Hepatocyte (in vitro differentiated cells): ENCODE measurements around the gene STRIP1. TPM values are rescaled to one million over a fixed set of nuclear protein-coding genes. Genes with fewer than 3 reads are reported as not detected.

Source experiments
- DNase-seq: peaks from one replicate; pipeline ENCODE4 v3.0.0-alpha.2; 2016; ENCODE audit warnings: low spot score
- H2AFZ ChIP-seq: fragments of 200-600 bp; sonication (generic); 2 replicates; pipeline ENCODE4 v1.6.0; 2016; ENCODE audit warnings: antibody characterized with exemption, mild to moderate bottlenecking
- H3K27ac ChIP-seq: fragments of 200-600 bp; sonication (generic); 2 replicates; pipeline ENCODE4 v1.5.1; 2016; ENCODE audit warnings: mild to moderate bottlenecking
- H3K27me3 ChIP-seq: fragments of 200-600 bp; sonication (generic); 2 replicates; pipeline ENCODE4 v1.6.1; 2016
- H3K36me3 ChIP-seq: fragments of 200-600 bp; sonication (generic); replicated peaks from 2 replicates; pipeline ENCODE4 v1.5.1; 2016; ENCODE audit warnings: low read depth; ENCODE audit not compliant: insufficient read depth
- H3K4me1 ChIP-seq: fragments of 200-600 bp; sonication (generic); 2 replicates; pipeline ENCODE4 v1.5.1; 2016; ENCODE audit warnings: mild to moderate bottlenecking, moderate library complexity; ENCODE audit not compliant: insufficient read depth
- H3K4me2 ChIP-seq: fragments of 200-600 bp; sonication (generic); 2 replicates; pipeline ENCODE4 v1.6.0; 2016
- H3K4me3 ChIP-seq: fragments of 200-600 bp; sonication (generic); 2 replicates; pipeline ENCODE4 v1.5.1; 2016; ENCODE audit warnings: mild to moderate bottlenecking
- H3K79me2 ChIP-seq: fragments of 200-600 bp; sonication (generic); 2 replicates; pipeline ENCODE4 v1.6.0; 2017; ENCODE audit warnings: mild to moderate bottlenecking
- H3K9me2 ChIP-seq: fragments of 200-600 bp; sonication (generic); replicated peaks from 2 replicates; pipeline ENCODE4 v1.6.0; 2017; ENCODE audit warnings: mild to moderate bottlenecking; ENCODE audit not compliant: insufficient read depth
- H3K9me3 ChIP-seq: fragments of 200-600 bp; sonication (generic); 2 replicates; pipeline ENCODE4 v1.5.1; 2016; ENCODE audit warnings: low read depth, mild to moderate bottlenecking
- H4K20me1 ChIP-seq: fragments of 200-600 bp; sonication (generic); 2 replicates; pipeline ENCODE4 v1.6.0; 2016; ENCODE audit warnings: mild to moderate bottlenecking; ENCODE audit not compliant: insufficient read depth, poor library complexity, severe bottlenecking
- EZH2 ChIP-seq: fragments of 200-600 bp; sonication (generic); IDR thresholded peaks from 2 replicates; pipeline ENCODE4 v1.6.1; 2016; ENCODE audit warnings: antibody characterized with exemption, mild to moderate bottlenecking, borderline replicate concordance
- EZH2phosphoT487 ChIP-seq: fragments of 200-600 bp; sonication (generic); IDR thresholded peaks from one replicate; pipeline ENCODE4 v1.6.1; 2018; ENCODE audit warnings: antibody characterized with exemption, mild to moderate bottlenecking, low read depth, moderate library complexity; ENCODE audit not compliant: unreplicated experiment, severe bottlenecking
- WGBS: methylation state at CpG from one replicate; pipeline ENCODE4 v1.1.6; 2016; ENCODE audit warnings: low lambda C conversion rate; ENCODE audit errors: missing lambda C conversion rate; 5-methylcytosine and 5-hydroxymethylcytosine counted together
- polyA plus RNA-seq: library from polyadenylated mRNA; unstranded; fragments of >200 nt; fragmentation: Nextera tagmentation; extraction: Ambion mirVana; gene quantifications from 2 replicates; pipeline ENCODE4 v1.2.1, GENCODE V29; 2016
- total RNA-seq: library from RNA; depleted of rRNA; stranded (reverse); fragments of >200 nt; gene quantifications from 2 replicates; pipeline ENCODE4 v1.2.3, GENCODE V29; 2014
- TF ChIP-seq, protein P1 (sequence below): fragments of 200-600 bp; sonication (generic); IDR thresholded peaks from 2 replicates; pipeline ENCODE4 v1.5.1; 2016; ENCODE audit warnings: antibody characterized with exemption, mild to moderate bottlenecking; ENCODE audit not compliant: poor library complexity

Gene STRIP1
- total and polyA plus RNA-seq, 2 experiments from 2014 or later: 29.1 to 44.6 TPM

DNA sequence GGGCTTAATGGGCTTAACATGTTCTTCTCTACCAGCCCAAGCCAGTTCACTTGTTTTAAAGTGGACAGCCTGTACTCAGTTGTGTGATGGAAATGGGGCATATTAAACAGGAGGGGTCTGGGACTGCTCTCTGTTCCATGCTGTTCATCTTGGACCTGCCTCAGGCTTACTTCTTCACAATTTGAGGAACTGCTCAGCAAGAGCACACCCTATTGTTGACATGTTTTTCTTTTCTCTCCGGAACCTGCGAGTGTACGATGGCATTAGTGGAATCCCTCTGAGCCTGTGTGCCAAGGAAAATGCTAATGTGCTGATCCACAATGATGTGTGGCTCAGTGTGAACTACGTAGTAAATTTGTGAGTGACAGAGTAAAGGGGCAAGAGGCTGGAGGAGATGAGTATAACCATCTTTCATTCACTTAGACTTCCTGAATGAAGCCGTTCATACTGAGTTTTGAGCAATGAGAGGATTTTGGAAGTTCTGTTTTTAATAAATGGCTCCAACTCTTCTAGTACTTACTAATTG is 43.0 kb upstream of the STRIP1 start:
- peaks cover 100% of the 10 kb centered on the region for H3K79me2 ChIP-seq
- no peak overlapping the region for H3K4me3 ChIP-seq
- DNase-seq: no peak
- H4K20me1 ChIP-seq: peaks cover 56% of the 10 kb centered on the region
- H3K27me3 ChIP-seq: no peaks in the 10 kb centered on the region
- 89% methylated on average over 5 of the region's 5 CpGs for WGBS
- H3K27ac ChIP-seq: no peak overlapping the region
- H3K4me1 ChIP-seq: peaks cover 45% of the 10 kb centered on the region
- H3K4me2 ChIP-seq: no peak overlapping the region
- no peaks in the 10 kb centered on the region for H3K36me3 ChIP-seq
- no peaks in the 10 kb centered on the region for H3K9me2 ChIP-seq
- TF ChIP-seq, protein P1, sequence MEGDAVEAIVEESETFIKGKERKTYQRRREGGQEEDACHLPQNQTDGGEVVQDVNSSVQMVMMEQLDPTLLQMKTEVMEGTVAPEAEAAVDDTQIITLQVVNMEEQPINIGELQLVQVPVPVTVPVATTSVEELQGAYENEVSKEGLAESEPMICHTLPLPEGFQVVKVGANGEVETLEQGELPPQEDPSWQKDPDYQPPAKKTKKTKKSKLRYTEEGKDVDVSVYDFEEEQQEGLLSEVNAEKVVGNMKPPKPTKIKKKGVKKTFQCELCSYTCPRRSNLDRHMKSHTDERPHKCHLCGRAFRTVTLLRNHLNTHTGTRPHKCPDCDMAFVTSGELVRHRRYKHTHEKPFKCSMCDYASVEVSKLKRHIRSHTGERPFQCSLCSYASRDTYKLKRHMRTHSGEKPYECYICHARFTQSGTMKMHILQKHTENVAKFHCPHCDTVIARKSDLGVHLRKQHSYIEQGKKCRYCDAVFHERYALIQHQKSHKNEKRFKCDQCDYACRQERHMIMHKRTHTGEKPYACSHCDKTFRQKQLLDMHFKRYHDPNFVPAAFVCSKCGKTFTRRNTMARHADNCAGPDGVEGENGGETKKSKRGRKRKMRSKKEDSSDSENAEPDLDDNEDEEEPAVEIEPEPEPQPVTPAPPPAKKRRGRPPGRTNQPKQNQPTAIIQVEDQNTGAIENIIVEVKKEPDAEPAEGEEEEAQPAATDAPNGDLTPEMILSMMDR: no peak
- no peak for TF ChIP-seq EZH2
- no peak for TF ChIP-seq EZH2phosphoT487
- H2AFZ ChIP-seq: no peak overlapping the region
- H3K9me3 ChIP-seq: no peaks in the 10 kb centered on the region

DNA sequence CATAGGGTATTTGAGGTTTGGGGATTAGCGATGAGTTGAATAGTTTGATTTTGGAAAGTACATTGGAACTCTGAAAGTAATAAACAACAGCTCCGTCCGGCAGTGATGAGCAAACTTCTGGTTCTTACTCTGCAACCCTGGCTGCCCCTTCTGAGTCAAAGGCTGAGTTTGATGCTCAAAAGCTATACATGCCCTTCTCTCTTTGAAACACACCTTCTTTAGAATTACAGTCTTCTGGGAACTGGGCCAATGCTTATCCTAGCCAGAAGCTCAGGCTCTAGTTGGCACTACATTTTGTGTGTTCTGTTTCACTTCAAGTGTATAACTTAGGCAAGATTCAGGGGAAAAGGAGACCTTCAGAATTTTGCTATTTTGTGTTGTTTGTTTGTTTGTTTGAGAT is 40.5 kb upstream of the STRIP1 start:
- H3K9me2 ChIP-seq: no peaks in the 10 kb centered on the region
- peaks cover 53% of the 10 kb centered on the region for H4K20me1 ChIP-seq
- no peaks in the 10 kb centered on the region for H3K9me3 ChIP-seq
- peak; percentile 46 for DNase-seq
- H3K4me2 ChIP-seq: peak overlapping the region; percentile 19
- H3K79me2 ChIP-seq: peaks cover 100% of the 10 kb centered on the region
- WGBS: 75% methylated on average over 3 of the region's 3 CpGs
- no peak overlapping the region for H2AFZ ChIP-seq
- H3K36me3 ChIP-seq: no peaks in the 10 kb centered on the region
- no peaks in the 10 kb centered on the region for H3K27me3 ChIP-seq
- no peak overlapping the region for H3K4me3 ChIP-seq
- H3K4me1 ChIP-seq: peaks cover 39% of the 10 kb centered on the region
- TF ChIP-seq, protein P1: no peak
- TF ChIP-seq EZH2phosphoT487 (no peak), EZH2 (no peak)
- peak overlapping the region; percentile 72 for H3K27ac ChIP-seq

DNA sequence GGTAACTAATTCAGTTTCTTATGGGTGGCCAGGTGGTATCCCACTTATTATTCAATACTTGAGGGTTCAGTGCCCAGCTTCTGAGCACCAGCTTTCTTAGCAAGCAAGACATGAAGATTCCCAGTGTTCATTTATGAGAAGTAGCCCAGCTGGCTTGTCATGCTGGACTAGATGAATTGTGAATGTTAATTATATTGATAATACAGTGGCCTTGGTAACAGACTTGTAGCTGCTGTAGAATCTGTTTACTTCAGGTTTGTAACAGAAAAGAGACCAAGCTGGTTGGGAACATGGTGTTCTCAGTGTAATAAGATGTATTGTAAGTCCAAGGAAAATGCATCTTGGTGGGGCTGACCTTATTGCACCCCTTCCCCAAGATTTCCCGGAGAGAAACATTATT is 39.8 kb upstream of the STRIP1 start:
- 82% methylated on average over 1 of the region's 1 CpG for WGBS
- Histone ChIP-seq H3K36me3 (no peaks in the 10 kb centered on the region), H3K4me3 (no peak overlapping the region), H3K9me2 (no peaks in the 10 kb centered on the region), H3K27ac (peak overlapping the region; percentile 72), H3K4me1 (peaks cover 39% of the 10 kb centered on the region), H3K79me2 (peaks cover 100% of the 10 kb centered on the region), H3K4me2 (peak overlapping the region; percentile 37), H3K27me3 (no peaks in the 10 kb centered on the region), H4K20me1 (peaks cover 46% of the 10 kb centered on the region), H2AFZ (no peak overlapping the region), H3K9me3 (no peaks in the 10 kb centered on the region)
- DNase-seq: no peak
- TF ChIP-seq EZH2phosphoT487: no peak
- TF ChIP-seq, protein P1: no peak
- no peak for TF ChIP-seq EZH2
